Adrenal gland (tissue), 12 donors: Measurements from ENCODE around the gene OSBPL2. TPM values are rescaled to one million over a fixed set of nuclear protein-coding genes. Genes with fewer than 3 reads are reported as not detected.

Experiments
- DNase-seq, 7 donors: peaks; one replicate each; pipeline ENCODE4 v3.0.0-alpha.2; 2019 to 2020
- H3K27ac ChIP-seq, 5 donors: fragments of 200-600 bp; sonication (generic) in 4 of 5; 1 replicate in 3 of 5; 2 replicates in 2 of 5; pipeline versions ENCODE4 v1.5.1 to v1.8.0; 2016 to 2020; ENCODE audit warnings: mild to moderate bottlenecking in 1 of 5
- H3K27me3 ChIP-seq: fragments of 200-600 bp; 2 replicates; pipeline ENCODE4 v1.8.0; 2021
- H3K36me3 ChIP-seq, 2 donors: fragments of 200-600 bp; replicated peaks in 1 of 2; 1 replicate in 1 of 2; 2 replicates in 1 of 2; pipeline versions ENCODE4 v1.5.1 to v1.8.0; 2018 to 2022
- H3K4me1 ChIP-seq, 2 donors: fragments of 200-600 bp; replicated peaks in 1 of 2; 1 replicate in 1 of 2; 2 replicates in 1 of 2; pipeline versions ENCODE4 v1.5.1 to v1.8.0; 2018 to 2021
- H3K4me3 ChIP-seq, 4 donors: fragments of 200-600 bp; sonication (generic) in 3 of 4; one replicate each; pipeline ENCODE4 v1.5.1; 2016 to 2018
- H3K9me3 ChIP-seq, 3 donors: fragments of 200-600 bp; sonication (generic) in 1 of 3; replicated peaks in 1 of 3; 1 replicate in 2 of 3; 2 replicates in 1 of 3; pipeline versions ENCODE4 v1.5.1 to v1.8.0; 2016 to 2021
- POLR2A ChIP-seq, 2 donors: fragments of 450-650 bp; IDR thresholded peaks; one replicate each; pipeline ENCODE4 v1.6.1; 2017; ENCODE audit warnings: antibody characterized with exemption in 2 of 2, mild to moderate bottlenecking in 2 of 2, moderate library complexity in 1 of 2
- WGBS, 4 donors: extraction: QIAGEN DNeasy Blood & Tissue Kit in 2 of 4; methylation state at CpG; one replicate each; pipeline versions ENCODE4 v1.1.5 to v1.1.7; 2013 to 2017; 5-methylcytosine and 5-hydroxymethylcytosine counted together
- intact Hi-C, 2 donors: fragments of 100-400 bp; cut with DNase I; formaldehyde crosslinking; loops; one replicate each; pipeline versions ENCODE4 v1.14.1 to v1.15.0; 2022 to 2023
- polyA plus RNA-seq, 3 donors: library from polyadenylated mRNA; stranded (reverse); fragments of 200-250 nt in 2 of 3; fragments of 350-450 nt in 1 of 3; fragmentation: Illumina TruSeq in 1 of 3; extraction: RNeasy Lipid Tissue Mini Kit (QIAGEN cat#74804) in 1 of 3; gene quantifications; one replicate each; pipeline ENCODE4 v1.2.3, GENCODE V29; 2013 to 2014
- total RNA-seq, 9 donors: library from RNA; depleted of rRNA in 4 of 9; stranded (reverse); fragments of >200 nt in 4 of 9; fragments of 120-200 nt in 1 of 9; fragmentation: NEBNext Ultra II Directional in 1 of 9; extraction: Animal tissue kit (Norgen Biotek cat#: 25700) in 1 of 9; gene quantifications; one replicate each; pipeline versions ENCODE4 v1.1.0 to v1.2.4, GENCODE V29; 2013 to 2023
- TF ChIP-seq, protein P1 (sequence below), 6 experiments: fragments of 450-650 bp in 4 of 6; fragments of 200-600 bp in 2 of 6; sonication (generic) in 1 of 6; IDR thresholded peaks; 1 replicate in 5 of 6; 2 replicates in 1 of 6; pipeline versions ENCODE4 v1.5.1 to v1.8.0; 2016 to 2021; ENCODE audit warnings: antibody characterized with exemption in 6 of 6, mild to moderate bottlenecking in 2 of 6, moderate library complexity in 1 of 6
- donor health status: healthy with polysubstance abuse.
- donor health status: Bipolar disorder and iron deficiency.
- donor health status: DM: yes; HTN: yes; CAD: no.
- donor health status: DM: no; HTN: no; CAD: no.
- donor health status: DM: no; HTN: no; CAD: no.
- donor health status: DM: yes; HTN: yes; CAD: no.

The OSBPL2 gene
- total and polyA plus RNA-seq, 12 donors = 13.8 to 96.7 (median 37.4) TPM

DNA sequence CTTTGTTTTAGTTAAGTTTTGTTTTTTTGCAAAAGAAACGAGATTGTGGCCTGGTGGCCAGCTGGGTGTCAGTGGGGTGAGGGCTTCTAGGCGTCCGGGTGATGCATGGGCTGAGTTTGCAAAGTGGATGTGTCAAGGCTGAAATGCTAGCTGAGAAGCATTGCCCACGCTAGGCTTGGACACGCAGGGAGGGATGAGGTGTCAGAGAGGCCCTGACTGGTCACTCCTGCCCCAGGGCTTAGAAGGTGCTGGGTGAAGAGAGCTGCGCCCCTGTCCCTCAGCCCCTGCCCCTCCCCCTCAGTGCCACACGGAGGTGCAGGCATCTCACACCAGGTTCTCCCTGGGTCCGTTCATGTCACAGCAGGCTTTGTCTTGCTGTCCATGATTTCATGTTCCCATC is 8.1 kb downstream of the OSBPL2 start:
- H3K9me3 ChIP-seq = no peaks in the 10 kb centered on the region
- peaks cover 7 to 17% of the 10 kb centered on the region in 2 donors for H3K4me1 ChIP-seq
- peak overlapping the region in 3 of 5 donors; percentile 10 to 83 (median 44) for H3K27ac ChIP-seq
- peaks cover 0 to 3% of the 10 kb centered on the region in 2 donors for H3K36me3 ChIP-seq
- intact Hi-C loops = no loop called here
- TF ChIP-seq, protein P1, sequence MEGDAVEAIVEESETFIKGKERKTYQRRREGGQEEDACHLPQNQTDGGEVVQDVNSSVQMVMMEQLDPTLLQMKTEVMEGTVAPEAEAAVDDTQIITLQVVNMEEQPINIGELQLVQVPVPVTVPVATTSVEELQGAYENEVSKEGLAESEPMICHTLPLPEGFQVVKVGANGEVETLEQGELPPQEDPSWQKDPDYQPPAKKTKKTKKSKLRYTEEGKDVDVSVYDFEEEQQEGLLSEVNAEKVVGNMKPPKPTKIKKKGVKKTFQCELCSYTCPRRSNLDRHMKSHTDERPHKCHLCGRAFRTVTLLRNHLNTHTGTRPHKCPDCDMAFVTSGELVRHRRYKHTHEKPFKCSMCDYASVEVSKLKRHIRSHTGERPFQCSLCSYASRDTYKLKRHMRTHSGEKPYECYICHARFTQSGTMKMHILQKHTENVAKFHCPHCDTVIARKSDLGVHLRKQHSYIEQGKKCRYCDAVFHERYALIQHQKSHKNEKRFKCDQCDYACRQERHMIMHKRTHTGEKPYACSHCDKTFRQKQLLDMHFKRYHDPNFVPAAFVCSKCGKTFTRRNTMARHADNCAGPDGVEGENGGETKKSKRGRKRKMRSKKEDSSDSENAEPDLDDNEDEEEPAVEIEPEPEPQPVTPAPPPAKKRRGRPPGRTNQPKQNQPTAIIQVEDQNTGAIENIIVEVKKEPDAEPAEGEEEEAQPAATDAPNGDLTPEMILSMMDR (IDR thresholded peaks at IDR 0.05) = no peak
- TF ChIP-seq POLR2A (IDR thresholded peaks at IDR 0.05) = no peak
- WGBS, 4 donors = 53 to 66% (median 57%) methylated on average over 8 of the region's 8 CpGs
- no peak for DNase-seq
- no peak overlapping the region for H3K4me3 ChIP-seq
- no peaks in the 10 kb centered on the region for H3K27me3 ChIP-seq

DNA sequence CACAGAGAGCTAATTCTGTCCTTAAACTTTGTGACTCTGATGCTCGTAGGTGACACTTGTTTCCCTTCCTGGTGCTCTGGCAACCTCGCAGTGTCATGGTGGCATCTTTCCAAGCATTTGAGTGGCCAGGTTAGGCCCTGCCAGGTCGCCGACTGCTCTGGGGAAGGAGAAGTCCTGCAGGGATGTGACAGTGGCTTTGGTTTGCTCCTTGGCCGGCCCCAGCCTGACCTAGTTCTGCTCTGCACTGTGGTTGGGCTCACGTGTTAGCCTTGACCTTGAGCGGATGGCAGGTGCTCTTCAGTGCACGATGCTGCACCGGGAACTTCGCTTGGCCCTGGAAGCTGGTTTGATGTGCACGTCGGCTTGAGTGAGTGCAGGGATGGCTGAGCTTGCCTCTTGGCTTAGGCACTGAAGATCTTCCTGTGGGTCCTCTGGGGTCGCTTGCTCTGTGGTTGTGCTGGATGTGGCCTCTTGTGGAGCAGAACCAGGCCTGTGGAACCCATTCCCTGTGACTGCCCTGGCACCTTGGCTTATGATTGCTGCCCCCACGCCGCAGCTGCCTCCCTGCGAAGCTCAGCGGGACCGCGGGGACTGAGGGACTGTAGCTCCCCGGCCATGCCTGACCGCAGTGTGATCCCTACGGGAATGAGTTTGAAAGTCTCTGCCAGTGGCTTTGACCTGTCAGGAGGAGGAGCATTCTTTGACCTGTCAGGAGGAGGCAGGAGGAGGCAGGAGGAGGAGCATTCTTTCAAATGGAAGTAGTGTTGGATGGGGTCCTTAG is 8.7 kb downstream of the OSBPL2 start:
- peak overlapping the region in 3 of 5 donors; percentile 10 to 83 (median 44) for H3K27ac ChIP-seq
- peak; percentile 41 to 87 (median 76) for DNase-seq
- no peaks in the 10 kb centered on the region for H3K27me3 ChIP-seq
- peaks cover 0 to 3% of the 10 kb centered on the region in 2 donors for H3K36me3 ChIP-seq
- peaks cover 7 to 15% of the 10 kb centered on the region in 2 donors for H3K4me1 ChIP-seq
- intact Hi-C loops = no loop called here
- WGBS, 4 donors = 40 to 60% (median 50%) methylated on average over 13 to 22 of the region's 22 CpGs
- no peaks in the 10 kb centered on the region for H3K9me3 ChIP-seq
- H3K4me3 ChIP-seq = no peak overlapping the region
- TF ChIP-seq, protein P1 (IDR thresholded peaks at IDR 0.05) = no peak
- no peak for TF ChIP-seq POLR2A (IDR thresholded peaks at IDR 0.05)

DNA sequence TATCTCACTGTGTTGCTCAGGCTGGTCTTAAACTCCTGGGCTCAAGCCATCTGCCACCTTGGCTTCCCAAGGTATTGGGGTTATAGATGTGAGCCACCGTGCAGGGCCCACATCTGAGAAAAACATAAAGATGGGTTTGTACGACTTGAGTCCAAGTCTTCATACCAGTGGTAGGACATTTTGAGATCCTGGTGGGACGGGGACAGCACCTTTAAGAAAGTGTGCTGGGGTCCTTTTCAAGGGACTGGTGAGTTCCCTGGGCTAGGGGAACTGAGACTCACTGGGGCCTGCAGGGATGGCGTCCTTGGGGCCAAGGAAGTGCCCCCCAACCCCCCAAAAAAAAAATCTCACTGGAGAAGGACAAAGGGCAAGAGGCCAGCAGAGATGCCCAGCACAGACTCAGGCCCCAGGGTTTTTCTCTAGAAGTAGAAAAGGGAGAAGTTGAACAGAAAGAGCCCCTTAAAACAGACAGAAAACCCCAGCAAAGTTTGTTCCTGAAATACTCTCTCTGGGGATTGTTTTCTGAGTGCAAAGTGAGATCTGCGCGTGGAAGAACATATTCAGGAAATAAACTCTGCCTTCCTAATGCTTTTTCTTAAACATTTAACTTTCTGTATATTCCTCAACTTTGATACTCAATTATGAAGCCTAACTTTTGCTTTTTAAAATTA is 10.7 kb downstream of the OSBPL2 start:
- no peaks in the 10 kb centered on the region for H3K36me3 ChIP-seq
- no peak overlapping the region for H3K27ac ChIP-seq
- no peaks in the 10 kb centered on the region for H3K27me3 ChIP-seq
- 78 to 87% (median 80%) methylated on average over 6 of the region's 6 CpGs for WGBS, 4 donors
- intact Hi-C loops = no loop called here
- TF ChIP-seq, protein P1 (IDR thresholded peaks at IDR 0.05) = no peak
- no peak for TF ChIP-seq POLR2A (IDR thresholded peaks at IDR 0.05)
- H3K9me3 ChIP-seq = no peaks in the 10 kb centered on the region
- DNase-seq = no peak
- H3K4me1 ChIP-seq = peaks cover 7 to 15% of the 10 kb centered on the region in 2 donors
- H3K4me3 ChIP-seq = no peak overlapping the region

DNA sequence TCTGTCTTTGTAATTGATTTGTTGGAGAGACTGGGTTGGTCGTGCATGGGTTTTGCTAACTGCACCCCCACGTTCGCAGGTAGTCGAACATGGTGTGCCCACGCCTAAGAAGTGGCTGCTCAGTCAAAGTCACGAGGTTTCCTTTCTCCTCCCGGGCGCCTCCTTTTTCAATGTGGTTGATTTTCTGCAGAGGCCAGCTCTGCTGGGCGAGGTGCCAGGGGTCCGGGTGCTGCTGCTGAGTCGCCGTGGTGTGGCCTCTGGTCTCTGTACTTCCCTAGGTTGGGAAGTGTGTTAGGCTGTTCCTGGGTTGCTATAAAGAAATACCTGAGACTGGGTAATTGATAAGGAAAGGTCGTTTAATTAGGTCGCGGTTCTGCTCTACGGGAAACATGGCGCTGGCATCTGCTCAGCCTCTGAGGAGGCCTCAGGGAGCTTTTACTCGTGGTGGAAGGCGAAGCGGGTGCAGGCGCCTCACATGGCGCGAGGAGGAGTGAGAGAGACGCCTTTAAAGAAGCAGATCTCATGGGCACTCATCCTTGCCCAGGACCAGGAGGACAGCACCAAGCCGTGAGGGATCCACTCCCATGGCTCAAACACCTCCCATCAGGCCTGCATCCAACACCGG is 14.1 kb downstream of the OSBPL2 start:
- Histone ChIP-seq H3K27me3 (no peaks in the 10 kb centered on the region), H3K4me1 (peaks cover 0 to under 1% of the 10 kb centered on the region in 2 donors), H3K9me3 (no peaks in the 10 kb centered on the region), H3K36me3 (peaks cover 0 to 16% of the 10 kb centered on the region in 2 donors), H3K4me3 (no peak overlapping the region), H3K27ac (no peak overlapping the region)
- WGBS, 4 donors = 81 to 87% (median 84%) methylated on average over 22 to 26 of the region's 26 CpGs
- DNase-seq = no peak
- intact Hi-C loops = no loop called here
- TF ChIP-seq, protein P1 (IDR thresholded peaks at IDR 0.05) = no peak
- TF ChIP-seq POLR2A (IDR thresholded peaks at IDR 0.05) = no peak
